Ramos (cell line): ENCODE results near the gene RAB7B.

ENCODE experiments used
- in situ Hi-C: fragments of 300-500 bp; cut with MboI; formaldehyde crosslinking; loops from one replicate; pipeline ENCODE4 v1.14.3; 2022; ENCODE audit warnings: low sequenced_read_pairs; ENCODE audit not compliant: unreplicated experiment

Gene RAB7B

DNA sequence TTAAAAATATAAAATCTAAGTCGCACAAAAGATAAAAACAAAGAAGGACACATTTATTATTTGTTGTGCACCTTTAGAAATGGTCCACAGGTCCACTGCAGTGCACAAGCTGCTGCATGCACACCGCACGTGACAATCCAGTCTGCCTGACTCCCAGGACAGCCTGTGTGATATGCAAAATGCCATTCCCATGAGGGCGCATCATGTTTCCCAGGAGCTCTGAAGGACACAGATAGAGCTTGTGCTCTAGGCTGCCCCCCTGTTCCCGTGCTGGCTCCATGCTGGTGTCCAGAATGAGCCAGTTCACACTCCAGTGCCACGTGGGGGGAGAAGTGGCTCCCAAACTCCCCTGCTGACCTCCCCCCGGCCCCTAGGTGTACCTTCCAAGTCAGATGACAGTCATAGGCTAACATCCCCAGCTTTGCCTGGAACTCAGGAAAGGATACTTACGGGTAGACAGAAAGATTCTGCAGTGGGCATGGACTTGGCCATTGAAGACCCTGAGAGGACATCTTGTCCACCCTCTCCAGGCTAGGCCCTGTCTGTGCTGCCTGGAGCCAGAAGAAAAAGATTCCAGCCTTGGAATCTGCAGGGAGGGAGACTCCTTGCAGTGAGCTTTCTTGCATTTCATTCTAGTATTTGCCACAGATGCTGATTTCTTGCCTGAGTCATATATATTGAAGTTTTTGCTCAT is 26.3 kb downstream of the RAB7B start:
- in situ Hi-C loops, result no loop called here

DNA sequence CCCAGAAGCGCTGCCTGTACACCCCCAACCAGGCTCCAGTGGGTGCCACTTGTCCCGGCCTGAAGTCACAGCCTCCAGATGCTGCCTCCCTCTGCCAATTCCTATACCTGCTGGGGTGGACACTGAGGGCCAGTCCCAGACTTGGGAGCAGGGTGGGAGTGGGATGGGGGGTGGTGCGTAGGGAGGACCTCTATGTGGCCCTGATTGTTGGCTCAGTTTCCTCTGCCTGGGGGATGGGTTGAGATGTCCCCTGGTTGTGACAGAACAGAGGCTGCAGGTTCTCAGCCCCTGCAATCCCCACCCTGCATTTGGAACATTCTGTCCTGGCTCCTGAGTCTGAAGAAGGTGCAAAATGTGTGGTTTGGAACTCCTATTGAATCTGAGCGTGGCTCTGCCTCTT is 27.2 kb downstream of the RAB7B start:
- in situ Hi-C loops, result no loop called here

DNA sequence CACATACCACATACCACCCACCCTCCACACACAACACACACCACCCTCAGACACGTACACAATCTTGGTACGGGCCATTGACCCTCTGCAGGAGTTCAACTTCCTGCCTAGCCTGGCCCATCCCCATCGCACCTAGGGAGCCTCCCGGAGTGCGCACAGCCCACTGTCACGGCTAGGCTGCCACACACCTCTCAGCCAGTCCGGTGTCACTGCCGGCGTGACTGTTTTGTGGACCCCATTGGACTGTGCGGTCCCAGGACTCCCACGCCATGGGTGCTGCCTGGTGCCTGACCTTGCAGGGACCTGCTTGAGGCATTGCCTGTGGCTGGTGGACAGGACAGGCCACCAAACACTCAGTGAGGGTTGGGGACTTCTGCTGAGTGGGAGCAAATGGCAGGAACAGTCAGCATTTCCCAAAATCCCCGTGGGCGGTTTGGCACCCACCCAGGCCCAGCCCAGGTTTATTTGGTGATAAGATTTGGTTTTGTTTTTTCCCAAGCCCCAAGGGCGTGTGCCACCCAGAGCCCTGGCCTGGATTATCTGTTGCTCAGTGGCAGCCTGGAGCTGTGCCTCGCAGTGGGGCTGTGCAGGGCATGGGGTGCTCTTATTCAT is 27.7 kb downstream of the RAB7B start:
- in situ Hi-C loops, result no loop called here

DNA sequence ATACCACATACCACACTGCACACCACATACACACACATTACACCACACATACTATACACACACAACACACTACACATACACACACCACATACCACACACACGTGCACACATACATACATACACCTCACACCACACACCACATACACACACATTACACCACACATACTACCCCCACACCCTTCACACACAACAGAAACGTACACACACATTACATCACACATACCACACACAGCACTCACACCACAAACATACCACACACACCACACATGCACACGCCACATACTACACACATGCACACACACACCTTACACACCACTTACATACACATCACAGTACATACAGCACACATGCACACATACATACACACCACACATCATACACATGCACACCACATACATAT is 28.5 kb downstream of the RAB7B start:
- in situ Hi-C loops, result loop anchor here (25.0 kb wide), 1 partner anchor 412 kb away; a partner anchor contains a TSS

DNA sequence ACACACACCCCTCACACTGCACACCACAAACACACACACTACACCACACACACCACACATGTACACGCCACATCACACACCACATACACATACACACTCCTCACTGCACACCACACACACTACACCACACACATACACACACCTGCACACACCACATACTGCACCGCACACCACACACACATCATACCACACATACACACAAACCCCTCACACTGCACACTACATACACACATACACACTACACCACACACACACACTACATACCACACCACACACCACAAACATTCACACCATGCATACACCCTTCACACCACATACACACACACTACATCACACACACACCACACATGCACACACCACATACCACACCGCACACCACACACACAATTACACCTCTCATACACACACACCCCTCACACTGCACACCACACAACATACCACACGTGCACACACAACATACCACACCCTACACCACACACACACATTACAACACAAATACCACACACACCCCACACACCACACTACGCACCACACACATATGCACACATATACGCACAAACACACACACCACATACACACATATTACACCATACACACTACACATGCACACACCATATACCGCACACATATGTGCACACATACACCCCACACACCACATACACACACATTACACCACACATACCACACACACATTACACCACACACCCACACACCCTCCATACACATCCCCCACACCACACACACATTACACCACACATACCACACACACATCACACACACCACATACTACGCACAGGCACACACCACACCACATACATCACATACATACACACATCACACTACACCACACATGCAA is 29.6 kb downstream of the RAB7B start:
- in situ Hi-C loops, result loop anchor here (25.0 kb wide), 1 partner anchor 411 kb away; a partner anchor contains a TSS

DNA sequence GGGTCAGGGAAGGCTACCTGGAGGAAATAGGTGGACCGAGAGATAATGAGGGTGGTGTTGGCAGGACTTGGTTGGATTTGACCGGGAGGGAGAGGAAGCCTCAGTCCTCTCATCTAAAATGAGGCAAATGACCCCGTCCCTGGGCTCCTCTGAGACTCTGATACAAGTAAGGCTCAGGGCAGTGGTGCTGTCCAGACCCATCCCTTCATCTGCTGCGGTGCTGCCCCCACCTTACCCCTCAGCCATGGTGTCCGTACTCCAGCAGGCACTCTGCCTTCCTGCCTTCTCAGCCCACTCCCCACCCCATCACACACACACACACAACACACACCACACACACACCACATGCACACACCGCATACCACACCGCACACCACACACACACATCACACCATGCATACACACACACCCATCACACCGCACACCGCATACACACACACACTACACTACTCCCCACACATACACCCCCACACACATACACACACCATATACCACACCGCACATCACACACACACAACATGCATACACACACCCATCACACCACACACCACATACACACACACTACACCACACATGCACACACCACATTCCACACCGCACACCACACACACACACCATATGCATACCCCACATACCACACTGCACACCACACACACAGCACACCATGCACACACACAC is 30.6 kb downstream of the RAB7B start:
- in situ Hi-C loops, result loop anchor here (25.0 kb wide), 1 partner anchor 410 kb away; a partner anchor contains a TSS

DNA sequence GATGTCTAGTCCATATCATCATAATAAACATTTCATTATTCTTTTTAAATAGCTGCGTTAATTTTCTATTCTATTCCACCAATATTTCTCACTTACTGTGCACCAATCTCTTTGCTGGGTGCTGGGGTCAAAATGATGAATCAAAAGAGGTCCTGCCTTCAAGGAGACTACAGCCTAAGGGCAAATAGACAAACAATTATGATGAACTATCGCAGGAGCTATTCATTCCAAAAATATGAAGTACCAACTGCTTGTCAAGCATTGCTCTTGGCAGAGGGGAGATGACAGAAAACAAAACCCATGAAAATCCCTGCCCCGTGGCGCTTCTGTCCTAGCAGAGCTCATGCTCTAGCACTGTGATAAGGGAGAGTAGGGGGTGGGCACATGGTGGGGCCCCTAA is 31.1 kb downstream of the RAB7B start:
- in situ Hi-C loops, result loop anchor here (25.0 kb wide), 1 partner anchor 410 kb away; a partner anchor contains a TSS

DNA sequence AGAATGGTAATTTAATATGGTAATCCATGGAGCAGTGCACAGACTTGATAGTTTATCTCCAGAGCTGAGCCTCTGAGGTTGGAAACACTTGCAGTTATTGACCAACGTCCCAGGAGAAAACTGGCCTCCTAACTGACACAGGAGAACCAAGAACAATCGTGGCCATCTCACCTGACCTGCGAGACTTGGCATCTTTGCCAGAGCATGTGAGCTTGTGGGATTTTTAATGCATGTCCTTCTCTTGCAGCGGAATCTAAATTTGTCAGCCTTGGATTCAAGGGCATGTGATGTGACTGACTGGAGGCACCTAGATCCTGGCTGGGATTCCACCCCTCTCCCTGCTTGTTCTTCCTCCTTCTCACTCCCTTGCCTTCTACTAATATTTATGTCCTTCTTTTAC is 32.1 kb downstream of the RAB7B start:
- in situ Hi-C loops, result loop anchor here (25.0 kb wide), 1 partner anchor 409 kb away; a partner anchor contains a TSS

DNA sequence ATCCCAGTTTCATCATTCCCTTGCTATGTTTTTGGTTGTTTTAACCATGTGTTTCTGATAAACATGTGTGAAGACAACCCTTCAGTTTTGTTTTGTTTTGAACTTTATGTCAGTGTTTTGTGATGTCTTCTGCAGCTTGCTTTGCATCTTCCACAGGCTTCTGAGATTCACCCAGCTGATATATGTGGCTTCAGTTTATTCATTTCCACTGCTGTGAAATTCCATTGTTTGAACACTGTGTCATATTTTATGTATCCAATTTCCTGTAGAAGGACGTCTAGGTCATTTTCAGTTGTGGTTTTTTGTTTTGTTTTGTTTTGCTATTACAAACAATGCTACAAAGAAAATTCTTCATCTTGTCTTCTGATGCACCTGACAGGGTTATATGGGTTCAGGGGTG is 32.7 kb downstream of the RAB7B start:
- in situ Hi-C loops, result loop anchor here (25.0 kb wide), 1 partner anchor 408 kb away; a partner anchor contains a TSS

DNA sequence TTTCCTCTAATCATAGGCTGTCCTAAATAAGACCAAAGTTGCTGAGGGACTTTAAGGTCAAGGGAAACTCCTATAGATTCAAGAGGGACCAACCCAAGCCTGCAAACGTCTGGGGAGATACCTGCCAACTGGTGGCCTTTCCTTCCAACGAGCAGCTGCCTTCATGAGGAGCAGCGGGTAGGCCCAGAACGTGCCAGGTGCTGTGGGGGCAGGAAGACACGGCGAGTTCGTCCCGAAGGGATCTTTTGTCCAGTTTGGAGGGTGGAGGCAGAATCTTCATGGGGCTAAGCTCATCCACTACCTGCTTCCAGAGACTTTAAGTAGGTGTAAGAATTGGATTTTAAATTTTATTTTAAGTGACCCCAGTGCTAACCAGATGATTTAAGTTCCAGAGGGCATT is 34.0 kb downstream of the RAB7B start:
- in situ Hi-C loops, result loop anchor here (5.0 to 25.0 kb wide), 2 partner anchors 177 to 407 kb away; a partner anchor contains a TSS

DNA sequence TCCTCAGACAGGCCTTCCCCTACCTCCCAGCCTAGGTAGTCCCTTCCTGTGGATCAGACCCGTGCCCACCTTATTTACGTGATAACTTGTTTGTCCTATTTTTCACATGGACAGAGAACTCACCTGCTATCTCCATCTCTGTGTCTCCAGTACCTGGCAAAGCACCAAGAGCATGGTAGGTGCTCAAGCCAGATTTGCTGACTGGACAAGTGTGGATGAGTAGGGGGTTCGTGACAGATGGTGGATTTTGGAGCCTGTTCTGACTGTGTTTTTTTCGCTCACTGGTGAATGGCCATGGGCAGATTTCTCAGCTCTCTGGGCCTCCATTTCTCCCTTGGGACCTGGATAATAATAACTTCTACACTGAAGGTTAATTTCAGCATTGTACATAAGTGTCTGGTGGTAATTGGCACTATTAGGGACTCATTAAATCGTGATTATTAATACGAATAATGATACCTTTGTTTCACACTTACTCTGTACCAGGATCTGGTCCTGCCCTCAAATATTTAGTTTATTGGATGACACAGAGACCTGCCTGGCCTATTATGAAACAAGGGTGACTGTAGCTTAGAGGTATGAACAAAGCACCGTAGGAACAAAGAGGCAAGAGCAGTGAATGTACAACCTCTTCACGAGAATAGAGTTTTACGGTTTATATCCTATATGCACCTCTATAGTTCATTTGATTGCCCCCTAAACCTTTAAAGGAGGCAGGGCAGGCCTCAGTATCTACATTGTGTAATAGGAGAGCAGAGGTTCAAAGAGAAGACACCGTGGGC is 35.5 kb downstream of the RAB7B start:
- in situ Hi-C loops, result loop anchor here (5.0 to 25.0 kb wide), 2 partner anchors 175 to 405 kb away; a partner anchor contains a TSS

DNA sequence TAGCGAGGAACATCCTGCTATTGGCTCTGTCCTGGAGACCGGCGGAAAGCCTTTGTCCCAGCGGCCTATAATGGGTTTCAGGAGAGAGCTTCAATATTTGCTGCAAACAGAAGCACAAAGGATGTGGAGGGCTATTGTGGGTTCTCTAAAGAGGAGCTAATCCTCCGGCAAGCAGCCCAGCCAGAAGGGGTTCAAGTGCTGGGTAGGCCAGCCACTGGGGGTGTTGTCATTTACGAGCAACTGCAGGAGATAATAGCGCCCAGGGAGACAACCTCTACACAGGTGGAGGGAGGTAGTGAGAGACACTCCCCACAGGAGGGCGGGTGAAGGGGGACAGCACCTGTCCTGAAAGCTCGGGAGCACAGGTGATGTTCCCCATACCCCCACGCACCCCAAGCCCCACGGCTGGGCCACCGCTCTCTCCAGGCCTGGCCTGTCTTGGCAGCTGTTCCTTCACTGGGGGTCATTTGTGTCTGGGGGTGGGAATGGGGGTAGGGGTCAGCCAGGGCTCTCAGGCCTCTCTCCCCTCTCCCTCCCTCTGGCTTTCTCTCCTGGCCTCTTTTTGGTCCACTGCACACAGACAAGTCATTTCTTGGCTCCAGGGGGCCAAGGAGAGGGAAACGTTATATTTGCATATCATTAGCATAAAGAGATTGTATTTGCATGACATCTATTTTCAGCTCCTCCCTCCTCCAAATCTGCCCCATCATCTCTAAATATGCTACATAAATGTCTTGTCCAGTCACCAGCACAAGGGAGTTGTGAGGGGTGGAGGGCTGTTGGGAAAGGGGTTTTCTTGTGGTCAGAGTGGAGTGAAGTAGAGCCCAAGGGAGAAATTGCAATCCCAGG is 37.9 kb downstream of the RAB7B start:
- in situ Hi-C loops, result loop anchor here (5.0 to 25.0 kb wide), 2 partner anchors 173 to 403 kb away; a partner anchor contains a TSS

DNA sequence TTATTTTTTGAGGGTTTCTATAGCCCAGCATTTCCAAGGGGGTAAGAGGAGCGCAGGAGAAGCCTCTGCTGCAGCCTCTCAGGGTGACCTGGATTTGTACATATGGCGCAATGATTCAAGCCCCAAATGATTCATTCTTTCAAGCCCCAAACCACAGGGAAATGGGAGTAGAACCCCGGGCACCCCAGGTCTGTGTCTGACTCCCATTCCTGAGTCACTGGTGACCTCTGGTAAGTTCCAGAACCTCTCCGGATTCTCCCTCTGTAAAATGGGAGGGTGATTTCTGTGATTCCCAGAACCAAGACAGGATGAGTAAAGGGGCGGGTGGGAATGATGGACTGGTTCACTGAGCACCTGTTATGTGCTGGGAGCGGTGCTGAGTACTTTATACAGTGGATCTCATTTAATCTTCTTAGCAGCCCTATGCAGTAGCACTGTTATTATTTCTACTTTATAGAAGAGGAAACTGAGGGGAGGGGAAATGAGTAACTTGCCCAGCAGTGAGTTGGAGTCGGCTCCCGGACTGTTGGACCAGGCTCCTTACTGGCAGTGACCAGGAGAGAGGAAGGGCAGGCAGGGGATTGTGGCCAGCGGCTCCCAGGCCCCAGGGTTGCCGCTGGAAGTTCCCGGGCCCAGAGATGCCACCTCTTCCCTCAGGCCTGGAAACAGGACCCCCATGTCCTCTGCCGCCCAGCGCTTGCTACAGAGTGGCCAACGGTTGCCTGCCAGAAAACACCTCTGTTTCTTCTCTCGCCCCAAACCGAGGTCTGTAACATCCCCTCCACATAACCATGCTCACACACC is 39.6 kb downstream of the RAB7B start:
- in situ Hi-C loops, result loop anchor here (25.0 kb wide), 1 partner anchor 401 kb away; a partner anchor contains a TSS

DNA sequence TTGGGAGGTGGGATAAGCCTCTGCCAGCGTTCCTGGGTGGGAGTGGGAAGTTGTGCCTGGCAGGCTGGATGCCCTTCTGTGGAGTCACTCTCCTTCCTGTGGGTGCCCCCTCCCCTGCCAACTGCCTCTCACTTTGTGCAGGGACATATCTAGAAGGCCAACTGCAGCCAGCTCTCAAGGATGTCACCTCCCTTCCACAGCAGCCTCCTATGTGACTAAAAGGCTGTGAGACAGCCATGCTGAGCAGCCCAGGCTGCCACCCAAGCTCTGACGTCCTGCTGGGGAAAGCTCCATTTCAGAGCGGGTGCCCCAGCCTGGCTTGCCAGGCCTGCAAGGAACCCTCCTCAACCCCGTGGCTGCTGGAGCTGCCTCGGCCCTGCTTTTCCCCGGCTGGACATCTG is 40.4 kb downstream of the RAB7B start:
- in situ Hi-C loops, result loop anchor here (25.0 kb wide), 1 partner anchor 401 kb away; a partner anchor contains a TSS

DNA sequence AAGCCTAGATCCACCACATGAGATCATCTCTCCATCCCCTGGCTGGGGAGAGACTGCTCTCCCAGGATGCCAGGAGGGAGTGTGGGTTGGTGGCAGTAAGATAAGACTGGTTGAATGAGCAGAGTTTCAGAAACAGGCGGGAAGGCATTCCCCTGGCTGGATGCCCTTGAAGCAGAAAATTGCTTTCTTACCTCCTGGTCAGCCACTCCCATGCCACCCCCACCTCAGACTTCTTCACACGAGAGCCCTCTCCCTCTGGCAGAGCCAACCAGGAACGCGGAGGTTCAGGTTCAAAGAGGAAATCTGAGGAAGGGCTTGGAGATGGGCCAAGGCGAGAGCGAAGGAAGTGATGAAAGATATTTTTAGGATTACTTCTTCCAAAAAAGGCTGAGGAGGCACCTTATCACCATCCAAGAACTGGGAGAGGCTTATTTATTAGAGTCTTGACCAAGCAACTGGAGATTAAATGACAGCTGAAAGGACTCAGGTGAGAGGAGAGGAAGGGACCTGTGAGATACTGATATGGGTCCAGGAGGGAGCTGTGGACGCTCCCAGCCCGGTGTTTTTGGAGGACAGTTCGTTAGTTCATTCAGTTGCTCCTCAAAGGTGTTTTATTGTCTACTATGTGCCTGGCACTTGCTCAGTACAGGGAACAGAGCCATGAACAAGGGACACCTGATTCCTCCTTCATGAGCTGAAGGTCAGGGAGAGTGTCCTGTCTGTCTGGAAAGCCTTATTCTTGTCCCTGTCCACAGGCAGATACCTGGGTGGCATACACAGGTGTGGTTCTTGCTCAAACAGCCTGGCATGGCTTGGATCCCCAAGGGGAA is 41.0 kb downstream of the RAB7B start:
- in situ Hi-C loops, result loop anchor here (25.0 kb wide), 1 partner anchor 400 kb away; a partner anchor contains a TSS

DNA sequence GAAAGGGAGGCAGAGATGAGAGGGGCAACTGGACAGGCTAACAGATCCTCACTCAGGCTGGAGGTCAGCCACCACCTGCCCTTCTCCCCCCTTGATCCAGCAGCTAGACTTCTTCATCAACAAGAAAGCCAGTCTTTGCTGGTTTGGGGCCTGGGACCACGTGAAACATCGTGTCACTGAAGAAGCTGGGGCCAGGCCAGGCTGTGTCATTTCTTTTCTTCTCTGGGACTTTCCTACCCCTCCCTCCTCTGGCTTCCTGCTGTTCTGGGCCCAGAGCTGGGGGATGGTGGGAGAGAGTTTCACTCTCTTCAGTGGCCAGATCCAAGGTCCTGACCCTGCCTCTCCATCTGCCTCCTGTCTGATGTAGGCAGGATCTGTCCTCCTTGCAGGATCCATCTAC is 41.8 kb downstream of the RAB7B start:
- in situ Hi-C loops, result loop anchor here (25.0 kb wide), 1 partner anchor 399 kb away; a partner anchor contains a TSS
